WTC11 (cell line): ENCODE data around the gene CYB5A. TPM values are rescaled to one million over a fixed set of nuclear protein-coding genes. Genes with fewer than 3 reads are reported as not detected.
A peak's percentile ranks its signal among the peaks of the same experiment; 100 is the strongest.

Experiments
- CREM ChIP-seq: sonication (generic); formaldehyde crosslinking; IDR thresholded peaks from 2 replicates; pipeline ENCODE4 v1.8.1; 2022; ENCODE audit warnings: mild to moderate bottlenecking, missing genetic modification reagents, moderate library complexity
- ETV6 ChIP-seq: sonication (generic); formaldehyde crosslinking; IDR thresholded peaks from 2 replicates; pipeline ENCODE4 v1.8.1; 2022; ENCODE audit warnings: mild to moderate bottlenecking, missing genetic modification reagents
- FOXJ3 ChIP-seq: sonication (generic); formaldehyde crosslinking; IDR thresholded peaks from 2 replicates; pipeline ENCODE4 v1.9.0; 2021; ENCODE audit warnings: missing genetic modification reagents, mild to moderate bottlenecking, borderline replicate concordance
- GABPB1 ChIP-seq: sonication (generic); formaldehyde crosslinking; IDR thresholded peaks from 2 replicates; pipeline ENCODE4 v1.8.1; 2023; ENCODE audit warnings: mild to moderate bottlenecking, missing genetic modification reagents
- MYBL2 ChIP-seq: sonication (generic); formaldehyde crosslinking; IDR thresholded peaks from 2 replicates; pipeline ENCODE4 v1.8.1; 2023; ENCODE audit warnings: mild to moderate bottlenecking, moderate library complexity, missing genetic modification reagents
- NFE2L1 ChIP-seq: sonication (generic); formaldehyde crosslinking; IDR thresholded peaks from 2 replicates; pipeline ENCODE4 v1.8.1; 2023; ENCODE audit warnings: missing genetic modification reagents
- OVOL2 ChIP-seq: fragments of 250-450 bp; sonication (Bioruptor Pico); IDR thresholded peaks from 2 replicates; pipeline ENCODE4 v1.9.0; 2021; ENCODE audit warnings: mild to moderate bottlenecking, borderline replicate concordance
- PRRX2 ChIP-seq: fragments of 250-450 bp; sonication (Bioruptor Pico); IDR thresholded peaks from 2 replicates; pipeline ENCODE4 v1.8.0; 2021; ENCODE audit warnings: mild to moderate bottlenecking
- SMAD4 ChIP-seq: sonication (generic); formaldehyde crosslinking; IDR thresholded peaks from 2 replicates; pipeline ENCODE4 v1.8.0; 2022; ENCODE audit warnings: mild to moderate bottlenecking, missing genetic modification reagents
- TCF7 ChIP-seq: sonication (generic); formaldehyde crosslinking; IDR thresholded peaks from 2 replicates; pipeline ENCODE4 v1.8.0; 2022; ENCODE audit warnings: mild to moderate bottlenecking, low read depth, missing genetic modification reagents, moderate library complexity
- TEAD1 ChIP-seq: sonication (generic); formaldehyde crosslinking; IDR thresholded peaks from 2 replicates; pipeline ENCODE4 v1.8.0; 2022; ENCODE audit warnings: mild to moderate bottlenecking, missing genetic modification reagents
- TEAD4 ChIP-seq: sonication (generic); formaldehyde crosslinking; IDR thresholded peaks from 2 replicates; pipeline ENCODE4 v1.8.0; 2022; ENCODE audit warnings: mild to moderate bottlenecking, missing genetic modification reagents
- ZBTB21 ChIP-seq: sonication (generic); formaldehyde crosslinking; IDR thresholded peaks from 2 replicates; pipeline ENCODE4 v1.8.1; 2023; ENCODE audit warnings: mild to moderate bottlenecking, missing genetic modification reagents, borderline replicate concordance
- ZNF121 ChIP-seq: sonication (generic); formaldehyde crosslinking; IDR thresholded peaks from 2 replicates; pipeline ENCODE4 v1.8.0; 2023; ENCODE audit warnings: missing genetic modification reagents
- total RNA-seq: library from RNA; stranded (reverse); gene quantifications from 3 replicates; pipeline ENCODE4 v1.2.3, GENCODE V29; 2021
- TF ChIP-seq, protein P1 (sequence below): sonication (generic); formaldehyde crosslinking; IDR thresholded peaks from 2 replicates; pipeline ENCODE4 v1.8.0; 2023; ENCODE audit warnings: missing genetic modification reagents, mild to moderate bottlenecking, borderline replicate concordance
- TF ChIP-seq, protein P2 (sequence below): sonication (generic); formaldehyde crosslinking; IDR thresholded peaks from 2 replicates; pipeline ENCODE4 v1.8.0; 2022; ENCODE audit warnings: missing genetic modification reagents
- TF ChIP-seq, protein P3 (sequence below): sonication (generic); formaldehyde crosslinking; IDR thresholded peaks from 2 replicates; pipeline ENCODE4 v1.8.1; 2022; ENCODE audit warnings: low read depth, mild to moderate bottlenecking, moderate library complexity, missing genetic modification reagents, borderline replicate concordance
- TF ChIP-seq, protein P4 (sequence below): fragments of 250-450 bp; sonication (Bioruptor Pico); IDR thresholded peaks from 2 replicates; pipeline ENCODE4 v1.9.0; 2021; ENCODE audit warnings: moderate library complexity, mild to moderate bottlenecking, inconsistent platforms, borderline replicate concordance
- TF ChIP-seq, protein P5 (sequence below): sonication (generic); formaldehyde crosslinking; IDR thresholded peaks from 2 replicates; pipeline ENCODE4 v1.8.1; 2023; ENCODE audit warnings: mild to moderate bottlenecking, moderate library complexity, missing genetic modification reagents
- TF ChIP-seq, protein P6 (sequence below): sonication (generic); formaldehyde crosslinking; IDR thresholded peaks from 2 replicates; pipeline ENCODE4 v1.8.1; 2022; ENCODE audit warnings: mild to moderate bottlenecking, missing genetic modification reagents, moderate library complexity, borderline replicate concordance
- TF ChIP-seq, protein P7 (sequence below): sonication (generic); formaldehyde crosslinking; IDR thresholded peaks from 2 replicates; pipeline ENCODE4 v1.8.1; 2022; ENCODE audit warnings: mild to moderate bottlenecking, moderate library complexity, missing genetic modification reagents
- TF ChIP-seq, protein P8 (sequence below): sonication (generic); formaldehyde crosslinking; IDR thresholded peaks from 2 replicates; pipeline ENCODE4 v1.8.1; 2022; ENCODE audit warnings: low read depth, missing genetic modification reagents, borderline replicate concordance

The CYB5A gene
- total RNA-seq, 1 experiment from 2014 or later = 127 TPM

DNA sequence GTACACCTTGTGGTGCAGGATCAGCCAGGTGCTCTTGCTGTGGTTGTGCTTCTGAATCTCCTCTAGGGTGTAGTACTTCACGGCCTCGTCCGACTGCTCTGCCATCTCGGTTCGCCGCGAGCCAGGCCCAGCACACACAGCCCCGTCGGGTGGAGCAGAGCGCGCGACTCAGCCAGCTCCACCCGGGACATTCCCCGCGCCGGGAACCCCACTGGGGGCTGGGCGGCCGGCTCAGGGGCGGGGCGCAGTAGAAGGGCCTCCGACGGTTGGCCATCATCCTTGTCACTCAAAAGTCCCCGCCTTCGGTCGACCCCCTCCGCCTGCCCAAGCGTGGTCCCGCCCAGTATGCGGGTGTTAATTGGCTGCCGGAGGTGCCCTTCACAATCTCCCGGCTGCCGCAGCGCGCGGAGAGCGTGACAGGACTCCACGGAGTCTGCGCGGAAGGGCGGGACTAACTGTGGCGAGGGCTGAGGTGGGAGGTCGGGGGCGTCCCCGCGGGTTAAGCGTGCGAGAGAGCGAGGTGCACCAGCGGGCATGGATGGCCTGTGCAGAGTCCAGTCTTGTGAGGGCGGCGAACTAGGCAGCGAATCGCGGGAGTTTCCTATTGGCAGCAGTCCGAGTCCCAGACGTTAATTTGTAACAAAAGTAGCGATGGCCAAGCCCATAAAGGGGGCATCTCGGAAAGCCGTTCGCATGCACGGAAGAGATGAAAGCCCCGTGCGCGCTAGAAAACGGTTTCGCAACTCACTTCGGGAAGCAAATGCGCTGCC lies at the start of gene CYB5A (continued):
- TF ChIP-seq, protein P1, sequence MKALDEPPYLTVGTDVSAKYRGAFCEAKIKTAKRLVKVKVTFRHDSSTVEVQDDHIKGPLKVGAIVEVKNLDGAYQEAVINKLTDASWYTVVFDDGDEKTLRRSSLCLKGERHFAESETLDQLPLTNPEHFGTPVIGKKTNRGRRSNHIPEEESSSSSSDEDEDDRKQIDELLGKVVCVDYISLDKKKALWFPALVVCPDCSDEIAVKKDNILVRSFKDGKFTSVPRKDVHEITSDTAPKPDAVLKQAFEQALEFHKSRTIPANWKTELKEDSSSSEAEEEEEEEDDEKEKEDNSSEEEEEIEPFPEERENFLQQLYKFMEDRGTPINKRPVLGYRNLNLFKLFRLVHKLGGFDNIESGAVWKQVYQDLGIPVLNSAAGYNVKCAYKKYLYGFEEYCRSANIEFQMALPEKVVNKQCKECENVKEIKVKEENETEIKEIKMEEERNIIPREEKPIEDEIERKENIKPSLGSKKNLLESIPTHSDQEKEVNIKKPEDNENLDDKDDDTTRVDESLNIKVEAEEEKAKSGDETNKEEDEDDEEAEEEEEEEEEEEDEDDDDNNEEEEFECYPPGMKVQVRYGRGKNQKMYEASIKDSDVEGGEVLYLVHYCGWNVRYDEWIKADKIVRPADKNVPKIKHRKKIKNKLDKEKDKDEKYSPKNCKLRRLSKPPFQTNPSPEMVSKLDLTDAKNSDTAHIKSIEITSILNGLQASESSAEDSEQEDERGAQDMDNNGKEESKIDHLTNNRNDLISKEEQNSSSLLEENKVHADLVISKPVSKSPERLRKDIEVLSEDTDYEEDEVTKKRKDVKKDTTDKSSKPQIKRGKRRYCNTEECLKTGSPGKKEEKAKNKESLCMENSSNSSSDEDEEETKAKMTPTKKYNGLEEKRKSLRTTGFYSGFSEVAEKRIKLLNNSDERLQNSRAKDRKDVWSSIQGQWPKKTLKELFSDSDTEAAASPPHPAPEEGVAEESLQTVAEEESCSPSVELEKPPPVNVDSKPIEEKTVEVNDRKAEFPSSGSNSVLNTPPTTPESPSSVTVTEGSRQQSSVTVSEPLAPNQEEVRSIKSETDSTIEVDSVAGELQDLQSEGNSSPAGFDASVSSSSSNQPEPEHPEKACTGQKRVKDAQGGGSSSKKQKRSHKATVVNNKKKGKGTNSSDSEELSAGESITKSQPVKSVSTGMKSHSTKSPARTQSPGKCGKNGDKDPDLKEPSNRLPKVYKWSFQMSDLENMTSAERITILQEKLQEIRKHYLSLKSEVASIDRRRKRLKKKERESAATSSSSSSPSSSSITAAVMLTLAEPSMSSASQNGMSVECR (CRISPR knock-in tag) = no peak
- TF ChIP-seq ZBTB21 = no peak
- TF ChIP-seq, protein P2, sequence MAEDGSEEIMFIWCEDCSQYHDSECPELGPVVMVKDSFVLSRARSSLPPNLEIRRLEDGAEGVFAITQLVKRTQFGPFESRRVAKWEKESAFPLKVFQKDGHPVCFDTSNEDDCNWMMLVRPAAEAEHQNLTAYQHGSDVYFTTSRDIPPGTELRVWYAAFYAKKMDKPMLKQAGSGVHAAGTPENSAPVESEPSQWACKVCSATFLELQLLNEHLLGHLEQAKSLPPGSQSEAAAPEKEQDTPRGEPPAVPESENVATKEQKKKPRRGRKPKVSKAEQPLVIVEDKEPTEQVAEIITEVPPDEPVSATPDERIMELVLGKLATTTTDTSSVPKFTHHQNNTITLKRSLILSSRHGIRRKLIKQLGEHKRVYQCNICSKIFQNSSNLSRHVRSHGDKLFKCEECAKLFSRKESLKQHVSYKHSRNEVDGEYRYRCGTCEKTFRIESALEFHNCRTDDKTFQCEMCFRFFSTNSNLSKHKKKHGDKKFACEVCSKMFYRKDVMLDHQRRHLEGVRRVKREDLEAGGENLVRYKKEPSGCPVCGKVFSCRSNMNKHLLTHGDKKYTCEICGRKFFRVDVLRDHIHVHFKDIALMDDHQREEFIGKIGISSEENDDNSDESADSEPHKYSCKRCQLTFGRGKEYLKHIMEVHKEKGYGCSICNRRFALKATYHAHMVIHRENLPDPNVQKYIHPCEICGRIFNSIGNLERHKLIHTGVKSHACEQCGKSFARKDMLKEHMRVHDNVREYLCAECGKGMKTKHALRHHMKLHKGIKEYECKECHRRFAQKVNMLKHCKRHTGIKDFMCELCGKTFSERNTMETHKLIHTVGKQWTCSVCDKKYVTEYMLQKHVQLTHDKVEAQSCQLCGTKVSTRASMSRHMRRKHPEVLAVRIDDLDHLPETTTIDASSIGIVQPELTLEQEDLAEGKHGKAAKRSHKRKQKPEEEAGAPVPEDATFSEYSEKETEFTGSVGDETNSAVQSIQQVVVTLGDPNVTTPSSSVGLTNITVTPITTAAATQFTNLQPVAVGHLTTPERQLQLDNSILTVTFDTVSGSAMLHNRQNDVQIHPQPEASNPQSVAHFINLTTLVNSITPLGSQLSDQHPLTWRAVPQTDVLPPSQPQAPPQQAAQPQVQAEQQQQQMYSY (CRISPR knock-in tag) = no peak
- no peak; the same call in none of the 2 replicates for TF ChIP-seq GABPB1
- TF ChIP-seq, protein P3, sequence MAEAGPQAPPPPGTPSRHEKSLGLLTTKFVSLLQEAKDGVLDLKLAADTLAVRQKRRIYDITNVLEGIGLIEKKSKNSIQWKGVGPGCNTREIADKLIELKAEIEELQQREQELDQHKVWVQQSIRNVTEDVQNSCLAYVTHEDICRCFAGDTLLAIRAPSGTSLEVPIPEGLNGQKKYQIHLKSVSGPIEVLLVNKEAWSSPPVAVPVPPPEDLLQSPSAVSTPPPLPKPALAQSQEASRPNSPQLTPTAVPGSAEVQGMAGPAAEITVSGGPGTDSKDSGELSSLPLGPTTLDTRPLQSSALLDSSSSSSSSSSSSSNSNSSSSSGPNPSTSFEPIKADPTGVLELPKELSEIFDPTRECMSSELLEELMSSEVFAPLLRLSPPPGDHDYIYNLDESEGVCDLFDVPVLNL (CRISPR knock-in tag) = no peak
- no peak for TF ChIP-seq ZNF121 (CRISPR knock-in tag)
- no peak for TF ChIP-seq NFE2L1 (CRISPR knock-in tag)
- TF ChIP-seq ETV6 (CRISPR knock-in tag) = peak; percentile 41; the same call in 1 of the 2 replicates
- TF ChIP-seq, protein P4, sequence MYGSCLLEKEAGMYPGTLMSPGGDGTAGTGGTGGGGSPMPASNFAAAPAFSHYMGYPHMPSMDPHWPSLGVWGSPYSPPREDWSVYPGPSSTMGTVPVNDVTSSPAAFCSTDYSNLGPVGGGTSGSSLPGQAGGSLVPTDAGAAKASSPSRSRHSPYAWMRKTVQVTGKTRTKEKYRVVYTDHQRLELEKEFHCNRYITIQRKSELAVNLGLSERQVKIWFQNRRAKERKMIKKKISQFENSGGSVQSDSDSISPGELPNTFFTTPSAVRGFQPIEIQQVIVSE (CRISPR knock-in tag) = no peak
- no peak for TF ChIP-seq MYBL2 (CRISPR knock-in tag)
- 0 out of 2 replicates have a peak, but pooled peaks have one; percentile 37 for TF ChIP-seq TEAD1 (CRISPR knock-in tag)
- TF ChIP-seq, protein P5, sequence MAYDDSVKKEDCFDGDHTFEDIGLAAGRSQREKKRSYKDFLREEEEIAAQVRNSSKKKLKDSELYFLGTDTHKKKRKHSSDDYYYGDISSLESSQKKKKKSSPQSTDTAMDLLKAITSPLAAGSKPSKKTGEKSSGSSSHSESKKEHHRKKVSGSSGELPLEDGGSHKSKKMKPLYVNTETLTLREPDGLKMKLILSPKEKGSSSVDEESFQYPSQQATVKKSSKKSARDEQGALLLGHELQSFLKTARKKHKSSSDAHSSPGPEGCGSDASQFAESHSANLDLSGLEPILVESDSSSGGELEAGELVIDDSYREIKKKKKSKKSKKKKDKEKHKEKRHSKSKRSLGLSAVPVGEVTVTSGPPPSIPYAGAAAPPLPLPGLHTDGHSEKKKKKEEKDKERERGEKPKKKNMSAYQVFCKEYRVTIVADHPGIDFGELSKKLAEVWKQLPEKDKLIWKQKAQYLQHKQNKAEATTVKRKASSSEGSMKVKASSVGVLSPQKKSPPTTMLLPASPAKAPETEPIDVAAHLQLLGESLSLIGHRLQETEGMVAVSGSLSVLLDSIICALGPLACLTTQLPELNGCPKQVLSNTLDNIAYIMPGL (CRISPR knock-in tag) = no peak
- no peak for TF ChIP-seq PRRX2 (CRISPR knock-in tag)
- TF ChIP-seq TEAD4 (CRISPR knock-in tag) = no peak
- TF ChIP-seq FOXJ3 (CRISPR knock-in tag) = no peak
- TF ChIP-seq, protein P6, sequence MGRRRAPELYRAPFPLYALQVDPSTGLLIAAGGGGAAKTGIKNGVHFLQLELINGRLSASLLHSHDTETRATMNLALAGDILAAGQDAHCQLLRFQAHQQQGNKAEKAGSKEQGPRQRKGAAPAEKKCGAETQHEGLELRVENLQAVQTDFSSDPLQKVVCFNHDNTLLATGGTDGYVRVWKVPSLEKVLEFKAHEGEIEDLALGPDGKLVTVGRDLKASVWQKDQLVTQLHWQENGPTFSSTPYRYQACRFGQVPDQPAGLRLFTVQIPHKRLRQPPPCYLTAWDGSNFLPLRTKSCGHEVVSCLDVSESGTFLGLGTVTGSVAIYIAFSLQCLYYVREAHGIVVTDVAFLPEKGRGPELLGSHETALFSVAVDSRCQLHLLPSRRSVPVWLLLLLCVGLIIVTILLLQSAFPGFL = no peak
- no peak for TF ChIP-seq OVOL2 (CRISPR knock-in tag)
- TF ChIP-seq, protein P7, sequence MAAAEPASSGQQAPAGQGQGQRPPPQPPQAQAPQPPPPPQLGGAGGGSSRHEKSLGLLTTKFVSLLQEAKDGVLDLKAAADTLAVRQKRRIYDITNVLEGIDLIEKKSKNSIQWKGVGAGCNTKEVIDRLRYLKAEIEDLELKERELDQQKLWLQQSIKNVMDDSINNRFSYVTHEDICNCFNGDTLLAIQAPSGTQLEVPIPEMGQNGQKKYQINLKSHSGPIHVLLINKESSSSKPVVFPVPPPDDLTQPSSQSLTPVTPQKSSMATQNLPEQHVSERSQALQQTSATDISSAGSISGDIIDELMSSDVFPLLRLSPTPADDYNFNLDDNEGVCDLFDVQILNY (CRISPR knock-in tag) = no peak; the same call in 1 of the 2 replicates
- TF ChIP-seq, protein P8, sequence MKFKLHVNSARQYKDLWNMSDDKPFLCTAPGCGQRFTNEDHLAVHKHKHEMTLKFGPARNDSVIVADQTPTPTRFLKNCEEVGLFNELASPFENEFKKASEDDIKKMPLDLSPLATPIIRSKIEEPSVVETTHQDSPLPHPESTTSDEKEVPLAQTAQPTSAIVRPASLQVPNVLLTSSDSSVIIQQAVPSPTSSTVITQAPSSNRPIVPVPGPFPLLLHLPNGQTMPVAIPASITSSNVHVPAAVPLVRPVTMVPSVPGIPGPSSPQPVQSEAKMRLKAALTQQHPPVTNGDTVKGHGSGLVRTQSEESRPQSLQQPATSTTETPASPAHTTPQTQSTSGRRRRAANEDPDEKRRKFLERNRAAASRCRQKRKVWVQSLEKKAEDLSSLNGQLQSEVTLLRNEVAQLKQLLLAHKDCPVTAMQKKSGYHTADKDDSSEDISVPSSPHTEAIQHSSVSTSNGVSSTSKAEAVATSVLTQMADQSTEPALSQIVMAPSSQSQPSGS (CRISPR knock-in tag) = no peak
- TF ChIP-seq CREM (CRISPR knock-in tag) = no peak
- TF ChIP-seq SMAD4 (CRISPR knock-in tag) = no peak
- TF ChIP-seq TCF7 (CRISPR knock-in tag) = no peak
